NCI-H1092 treated with DMSO at 0.1 percent for 48 hours (cell line): ENCODE results near the gene PRDX2.

Experiments
- DNase-seq: peaks from one replicate; lab custom pipeline; 2025; lab: John Stamatoyannopoulos, UW

PRDX2 gene

DNA sequence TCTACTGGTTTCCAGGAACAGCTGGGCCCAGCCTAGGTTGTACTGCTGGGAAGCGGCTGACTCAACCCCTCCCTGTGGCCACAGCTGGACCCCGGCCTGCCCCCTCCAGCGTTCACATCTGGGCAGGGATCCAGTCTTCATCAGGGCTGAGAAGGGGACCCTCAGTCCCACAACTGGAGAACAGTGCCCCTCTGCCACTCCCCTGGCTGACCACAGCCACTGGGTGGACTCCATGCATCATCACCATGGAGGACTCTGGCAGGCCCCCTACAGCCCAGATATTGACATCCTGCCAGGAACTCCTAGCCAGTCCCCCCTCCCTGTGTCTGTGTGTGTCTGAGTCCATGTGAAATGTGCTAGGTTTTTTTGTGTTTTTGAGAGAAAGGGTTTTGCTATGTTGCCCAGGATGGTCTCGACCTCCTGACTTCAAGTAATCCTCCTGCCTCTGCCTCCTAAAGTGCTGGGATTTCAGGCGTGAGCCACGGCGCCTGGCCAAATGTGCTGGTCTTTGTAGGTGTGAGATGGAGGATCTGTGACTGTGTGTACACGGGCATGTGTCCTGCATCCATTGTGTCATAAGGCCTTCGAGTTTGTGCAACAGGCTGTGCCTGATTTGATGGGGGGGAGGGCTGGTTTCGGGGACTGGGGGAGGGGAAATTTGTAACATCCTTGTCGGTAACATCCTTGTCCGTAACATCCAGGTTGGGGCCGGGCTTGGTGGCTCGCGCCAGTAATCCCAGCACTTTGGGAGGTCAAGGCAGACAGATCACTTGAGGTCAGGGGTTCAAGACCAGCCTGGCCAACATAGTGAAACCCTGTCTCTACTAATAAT, 22.2 kb downstream of the PRDX2 start:
- DNase-seq: peak; percentile 58

DNA sequence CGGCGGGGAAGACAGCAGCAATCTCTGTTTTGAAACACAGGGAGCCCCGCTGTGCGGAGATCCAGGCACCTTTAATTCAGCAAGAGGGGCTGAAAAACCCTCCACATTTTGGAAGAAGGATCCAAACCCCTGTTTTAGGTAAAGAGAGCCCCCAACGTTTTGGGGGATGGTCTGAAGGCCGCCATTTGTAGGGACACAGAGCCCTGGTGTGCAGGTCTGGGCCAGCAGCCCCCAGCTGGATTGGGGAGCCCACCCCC, 22.8 kb downstream of the PRDX2 start:
- no peak for DNase-seq

DNA sequence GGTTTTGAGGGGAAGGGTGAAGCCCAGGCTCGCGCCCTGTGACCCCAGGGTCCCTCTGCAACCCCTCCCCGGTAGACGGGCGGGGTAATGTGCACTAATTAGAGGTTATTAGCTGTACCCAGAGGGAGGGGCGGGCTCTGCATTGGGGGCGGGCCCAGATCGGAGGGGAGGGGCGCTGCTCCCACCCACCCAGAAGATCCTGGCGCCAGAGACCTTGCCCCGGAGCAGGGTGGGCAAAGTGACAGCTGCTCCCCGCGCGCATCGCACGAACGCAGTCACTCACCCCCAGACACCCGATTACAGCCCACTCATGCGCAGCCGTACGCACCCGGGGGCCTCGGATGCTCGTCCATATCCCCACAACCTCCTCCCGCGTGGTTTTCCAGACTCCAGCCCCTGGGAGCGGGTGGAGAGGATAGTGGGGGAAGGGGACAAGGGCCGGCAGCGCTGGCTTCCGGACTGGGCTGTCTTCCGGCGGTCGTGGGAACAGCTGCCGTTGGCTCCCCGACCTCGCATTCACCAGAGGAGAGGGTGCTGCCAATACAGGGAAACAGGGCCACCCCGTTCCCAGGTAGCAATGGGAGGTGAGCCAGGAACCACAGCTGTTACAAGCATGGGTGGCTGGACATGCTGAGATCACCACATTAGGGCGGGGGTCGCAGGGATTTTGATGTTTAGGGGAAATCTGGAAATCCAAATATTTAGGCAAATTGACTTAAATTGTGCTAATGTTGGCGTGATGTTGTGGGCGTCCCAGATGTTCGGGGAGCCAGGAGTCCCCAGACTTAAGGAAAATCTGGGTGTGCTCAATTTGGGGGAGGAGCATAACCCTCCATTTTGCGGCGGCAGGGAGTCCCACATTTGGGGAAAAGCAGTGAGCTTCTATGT, 23.3 kb downstream of the PRDX2 start:
- DNase-seq: peak; percentile 80

DNA sequence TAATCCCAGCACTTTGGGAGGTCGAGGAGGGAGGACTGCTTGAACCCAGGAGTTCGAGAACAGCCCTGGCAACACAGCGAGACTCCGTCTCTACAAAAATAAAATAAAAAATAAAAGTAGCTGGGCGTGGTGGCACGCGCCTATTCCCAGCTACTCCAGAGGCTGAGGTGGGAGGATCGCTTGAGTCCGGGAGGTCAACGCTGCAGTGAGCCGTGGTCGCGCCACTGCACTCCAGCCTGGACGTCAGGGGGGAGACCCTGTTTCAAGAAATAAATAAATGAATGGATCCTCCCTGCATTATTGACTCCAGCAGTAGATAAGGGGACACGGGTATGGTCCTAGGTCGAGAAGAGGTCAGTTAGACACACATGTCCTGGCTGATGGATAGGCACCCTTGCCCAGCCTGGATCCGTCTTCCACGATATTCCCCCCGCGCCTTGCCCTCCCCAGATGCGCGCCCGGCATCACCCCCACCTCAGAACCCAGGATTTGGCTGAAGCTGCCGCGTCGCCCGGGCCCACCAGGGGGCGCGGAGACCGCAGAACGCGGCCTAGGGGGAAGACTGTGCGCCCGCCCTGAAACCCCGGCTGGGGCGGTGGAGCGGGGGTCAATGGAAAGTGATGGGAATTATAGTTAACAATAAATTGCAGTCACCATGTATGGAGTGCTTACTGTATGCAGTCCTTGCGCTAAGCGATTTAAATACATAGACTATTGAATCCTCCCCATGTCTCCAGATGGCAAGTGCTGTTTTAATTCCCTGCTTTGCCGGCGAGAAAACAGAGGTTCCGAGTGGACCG, 24.2 kb downstream of the PRDX2 start:
- DNase-seq: peak; percentile 84

DNA sequence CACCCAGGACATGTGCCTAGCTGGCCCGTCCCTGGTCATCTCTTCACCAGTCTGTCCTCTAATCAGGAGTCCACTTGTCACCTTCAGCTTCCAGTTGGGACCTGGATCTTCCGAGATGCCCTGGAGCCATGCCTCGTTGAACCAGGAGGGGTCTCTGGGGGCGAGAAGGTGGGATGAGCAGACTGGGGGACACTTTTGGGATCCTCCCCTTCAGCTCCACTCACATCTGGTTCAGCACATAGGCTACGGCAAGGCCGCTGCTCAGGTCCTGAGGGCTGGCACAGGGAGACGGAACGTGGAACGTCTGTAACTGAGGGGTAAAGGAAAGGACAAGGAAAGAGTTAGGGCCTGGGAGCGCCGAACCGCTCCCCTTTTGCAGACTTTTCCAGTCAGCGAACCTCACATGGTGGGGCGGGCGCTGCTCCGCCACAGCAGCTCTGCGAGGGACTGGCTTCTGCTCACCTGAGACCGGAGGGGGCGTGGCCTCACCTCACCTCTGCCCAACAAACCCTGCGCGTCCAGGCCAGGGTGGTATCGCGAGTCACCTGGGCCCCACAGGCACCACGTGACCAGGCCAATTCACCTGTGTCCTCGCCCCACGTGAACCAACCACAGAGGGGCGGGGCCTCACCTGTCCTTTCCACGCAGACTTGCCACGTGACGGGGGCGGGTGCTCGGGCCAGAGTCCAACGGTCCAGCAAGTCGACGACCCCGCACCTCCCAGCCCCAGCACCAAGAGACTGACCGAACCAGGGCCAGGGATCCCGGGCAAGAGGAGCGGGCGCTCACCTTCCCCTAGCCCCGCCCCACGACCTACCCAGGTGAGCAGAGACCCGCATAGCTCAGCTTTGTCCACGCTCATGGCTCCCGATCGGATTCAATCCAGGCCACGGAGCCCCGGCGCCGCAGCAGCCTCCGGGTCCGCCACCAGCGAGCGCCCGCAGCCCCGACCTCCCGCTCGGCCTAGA, 26.7 kb downstream of the PRDX2 start, which contains the start of gene HOOK2:
TSS of gene HOOK2 (minus strand) at position 965 of the 968 bp plus-strand sequence. CDS start at position 862, 103 bp downstream.
- DNase-seq: no peak

DNA sequence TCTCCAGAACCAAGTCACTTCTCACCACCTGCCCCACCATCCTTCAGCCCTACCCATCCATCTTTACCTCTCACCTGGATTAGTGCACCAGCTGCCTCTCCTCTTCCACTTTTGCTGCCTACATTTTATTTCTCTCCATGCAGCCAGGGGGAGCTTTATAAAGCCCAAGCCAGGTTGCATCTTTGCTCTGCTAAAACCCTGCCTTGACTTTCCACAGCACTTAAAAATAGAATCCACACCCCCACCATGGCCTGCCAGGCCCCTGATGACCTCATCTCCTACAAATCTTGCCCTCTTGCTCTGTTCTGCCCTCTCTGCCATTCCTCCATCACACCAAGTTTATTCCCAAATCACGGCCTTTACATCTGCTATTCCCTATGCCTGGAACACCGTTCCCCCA, 28.0 kb downstream of the PRDX2 start:
- no peak for DNase-seq

DNA sequence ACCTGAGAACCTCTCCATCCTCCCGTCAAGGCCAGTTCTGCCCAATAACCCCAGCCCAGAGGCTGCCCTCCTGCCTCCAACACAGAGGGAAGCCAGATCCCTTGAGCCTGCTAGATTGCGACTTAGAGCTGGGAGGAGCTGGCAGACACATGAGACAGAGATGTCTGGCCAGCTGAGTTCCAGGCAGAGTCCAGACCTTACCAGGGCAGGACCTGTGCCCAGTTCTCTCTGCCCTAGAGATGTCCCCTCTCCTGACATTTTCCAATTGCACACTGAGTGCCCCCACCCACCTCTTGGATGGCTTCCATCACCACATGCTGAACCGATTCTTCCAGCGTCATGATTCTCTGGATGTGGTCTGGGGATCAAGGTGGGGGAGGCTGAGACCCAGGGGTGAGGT, 29.3 kb downstream of the PRDX2 start:
- DNase-seq: no peak

DNA sequence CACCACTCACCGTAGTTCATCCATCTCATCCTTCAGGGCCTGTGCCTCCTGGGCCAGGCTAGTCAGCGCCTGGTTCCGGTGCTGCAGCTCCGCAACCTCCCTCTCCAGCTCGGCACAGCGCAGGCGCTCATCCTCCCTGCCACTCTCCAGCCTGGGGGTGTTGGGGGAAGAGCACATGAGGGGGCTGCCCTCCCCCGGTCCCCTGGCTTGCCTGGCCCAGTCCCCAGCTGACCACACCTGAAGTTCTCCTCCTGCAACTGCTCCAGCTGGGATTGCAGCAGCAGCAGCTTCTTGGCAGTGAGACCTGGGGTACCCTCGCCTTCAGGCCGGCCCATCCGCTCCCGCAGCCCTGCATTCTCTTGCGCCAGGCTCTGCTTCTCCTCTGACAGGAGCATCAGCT, 30.7 kb downstream of the PRDX2 start:
- DNase-seq: no peak

DNA sequence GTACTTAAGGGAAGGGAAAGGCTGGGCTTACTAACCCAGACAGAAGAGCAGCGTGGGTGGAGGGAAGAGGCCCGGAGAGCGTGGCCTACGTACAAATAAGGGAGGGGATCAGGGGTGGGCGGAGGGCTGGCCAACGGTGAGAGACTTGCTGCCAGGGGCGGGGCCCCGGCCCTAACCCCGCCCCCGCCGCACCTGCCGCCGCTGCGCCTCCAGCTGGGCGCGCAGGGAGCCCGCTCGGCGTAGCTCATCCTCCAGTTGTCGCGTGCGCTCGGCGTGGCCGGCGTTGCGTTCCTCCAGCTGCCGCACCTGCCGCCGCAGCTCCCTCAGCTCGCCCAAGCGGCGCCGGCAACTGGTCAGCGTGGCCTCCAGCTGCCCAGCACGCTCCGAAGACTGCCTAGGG, 31.9 kb downstream of the PRDX2 start:
- DNase-seq: peak; percentile 27

DNA sequence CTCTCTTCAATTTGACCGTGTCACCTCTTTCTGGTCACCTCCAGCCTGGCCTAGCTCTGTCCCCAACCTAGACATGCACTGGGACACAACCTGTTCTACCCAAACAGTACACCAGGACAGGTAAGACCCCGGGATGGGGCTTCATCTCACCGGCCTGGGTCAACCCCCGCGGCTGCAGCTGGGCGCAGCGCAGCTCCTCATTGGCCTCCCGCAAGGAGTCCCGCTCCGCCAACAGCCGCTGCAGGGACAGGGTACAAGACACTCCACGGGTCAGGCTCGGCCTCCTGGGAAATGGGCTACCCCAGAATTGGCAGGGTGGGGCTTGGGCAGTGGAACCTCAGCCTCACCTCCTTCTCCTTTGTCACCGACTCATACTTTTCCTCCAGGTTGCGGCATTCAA, 33.9 kb downstream of the PRDX2 start:
- DNase-seq: no peak

DNA sequence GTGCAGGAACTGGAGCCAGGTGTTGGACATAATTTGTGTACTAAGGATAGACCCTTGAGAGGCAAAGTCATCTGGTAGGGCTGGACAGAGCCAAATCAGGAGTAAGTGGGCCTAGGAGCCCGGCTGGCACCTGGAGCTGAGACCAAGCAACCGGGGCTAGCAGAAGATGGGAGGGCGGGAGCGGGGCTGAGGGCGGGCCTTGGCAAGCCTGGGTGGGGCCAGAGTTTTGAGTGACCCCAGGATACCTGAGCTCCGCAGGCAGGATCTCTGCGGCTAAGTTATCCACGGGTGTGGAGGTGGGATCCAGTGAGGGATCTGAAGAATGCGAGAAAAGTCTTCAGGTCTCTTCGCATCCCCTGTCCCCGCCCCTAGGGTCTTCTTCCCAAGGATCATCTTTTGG, 34.5 kb downstream of the PRDX2 start:
- DNase-seq: no peak

DNA sequence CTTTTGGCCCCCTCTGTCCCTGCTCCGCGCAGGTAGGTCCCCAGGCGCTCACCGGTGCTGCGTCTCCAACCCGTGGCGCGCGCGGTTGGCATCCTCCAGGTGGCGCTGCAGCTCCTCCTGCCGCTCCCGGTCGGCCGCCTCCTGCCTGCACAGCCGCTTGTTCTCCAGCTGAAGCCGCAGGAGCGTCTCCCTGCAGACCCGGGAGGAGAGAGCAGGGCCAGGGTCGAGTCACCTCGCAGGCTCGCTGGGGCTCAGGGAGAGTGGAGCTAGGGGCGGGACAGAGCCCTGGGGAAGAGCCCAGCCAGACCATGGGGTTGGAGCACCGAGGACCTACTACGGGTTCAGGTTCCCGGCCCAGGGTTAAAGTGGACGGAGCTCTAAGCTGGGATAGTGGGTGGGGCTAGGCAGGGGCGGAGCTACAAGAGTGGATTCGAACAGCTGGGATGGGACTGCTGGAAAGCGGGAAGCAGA, 35.5 kb downstream of the PRDX2 start:
- peak; percentile 22 for DNase-seq

DNA sequence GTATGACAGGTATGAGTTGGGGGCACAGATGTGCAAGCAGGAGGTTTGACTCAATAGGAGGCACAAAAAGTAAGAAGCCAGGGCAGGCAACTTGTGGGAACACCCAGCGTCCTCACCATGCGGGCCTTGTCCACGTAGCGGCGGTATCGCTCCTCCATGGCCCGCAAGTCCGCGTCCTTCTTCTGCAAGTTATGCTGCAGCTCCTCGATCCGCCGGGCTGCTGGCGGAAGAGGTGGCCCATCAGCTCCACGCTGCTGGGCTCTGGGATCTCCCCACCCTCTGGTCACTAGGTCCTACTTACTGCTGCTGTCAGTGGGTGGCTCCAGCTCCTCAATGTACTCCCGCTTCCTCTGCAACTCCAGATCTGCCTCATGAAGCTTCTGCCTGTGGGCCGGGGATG, 36.9 kb downstream of the PRDX2 start:
- no peak for DNase-seq

DNA sequence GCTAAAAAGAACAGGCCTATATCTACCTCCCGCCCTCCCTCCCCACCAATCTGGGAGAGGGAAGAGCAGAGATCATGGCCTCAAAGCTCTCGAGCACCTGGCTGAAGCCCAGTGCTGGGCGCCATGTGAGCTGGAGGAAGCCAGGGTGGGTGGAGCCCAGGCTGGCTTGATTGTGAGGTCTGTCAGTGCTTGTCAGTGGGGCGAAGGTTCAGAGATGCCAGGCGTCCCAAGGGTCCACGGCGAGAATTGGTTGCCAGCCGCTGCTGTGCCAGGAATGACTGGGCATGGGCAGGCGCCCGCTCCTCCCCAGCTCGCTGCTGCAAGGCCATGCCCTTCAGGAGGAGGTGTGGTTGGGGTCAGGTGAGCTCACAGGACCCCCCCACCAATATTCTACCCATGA, 38.5 kb downstream of the PRDX2 start:
- DNase-seq: no peak

DNA sequence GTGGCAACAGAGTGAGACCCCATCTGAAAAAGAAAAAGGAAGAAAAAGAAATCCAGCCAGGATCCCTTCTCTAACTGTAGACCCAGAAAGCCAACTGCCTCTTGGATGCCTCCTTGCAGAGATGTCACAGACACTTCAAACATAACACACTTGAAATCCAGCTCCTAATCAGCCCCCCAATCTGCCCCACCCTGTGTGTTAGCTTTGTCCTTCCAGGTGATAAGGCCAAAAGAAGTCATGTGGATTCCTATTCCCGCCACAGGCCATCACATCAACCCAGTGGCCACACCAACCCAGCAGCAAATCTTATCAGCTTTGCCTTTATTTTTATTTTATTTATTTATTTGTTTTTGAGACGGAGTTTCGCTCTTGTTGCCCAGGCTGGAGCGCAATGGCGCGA, 41.9 kb downstream of the PRDX2 start:
- no peak for DNase-seq

DNA sequence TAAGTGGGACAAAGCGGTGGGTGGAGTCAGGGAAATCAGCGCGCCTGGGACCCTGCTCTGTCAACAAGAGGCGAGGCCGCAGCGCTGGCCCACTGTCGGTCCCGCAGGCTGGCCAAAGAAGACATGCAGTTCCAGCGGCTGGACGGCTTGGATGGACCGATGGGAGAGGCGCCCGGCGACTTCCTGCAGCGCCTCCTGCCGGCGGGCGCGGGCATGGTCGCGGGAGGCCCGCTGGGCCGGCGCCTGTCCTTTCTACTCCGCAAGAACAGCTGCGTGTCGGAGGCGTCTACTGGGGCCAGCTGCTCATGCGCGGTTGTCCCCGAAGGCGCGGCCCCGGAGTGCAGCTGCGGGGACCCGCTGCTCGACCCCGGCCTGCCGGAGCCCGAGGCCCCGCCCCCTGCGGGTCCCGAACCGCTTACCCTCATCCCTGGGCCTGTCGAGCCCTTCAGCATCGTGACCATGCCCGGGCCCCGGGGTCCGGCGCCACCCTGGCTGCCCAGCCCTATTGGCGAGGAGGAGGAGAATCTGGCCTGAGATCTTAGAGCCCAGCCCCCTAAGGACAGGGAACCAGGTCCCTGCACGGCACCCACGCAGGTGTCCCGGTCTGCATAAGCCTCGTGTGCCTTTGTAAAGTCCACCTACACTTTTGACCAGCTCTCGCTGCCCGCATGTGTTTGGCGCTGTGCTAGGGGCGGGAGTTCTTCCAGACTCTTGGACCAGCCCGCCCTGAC, 43.9 kb downstream of the PRDX2 start:
- DNase-seq: peak; percentile 69

DNA sequence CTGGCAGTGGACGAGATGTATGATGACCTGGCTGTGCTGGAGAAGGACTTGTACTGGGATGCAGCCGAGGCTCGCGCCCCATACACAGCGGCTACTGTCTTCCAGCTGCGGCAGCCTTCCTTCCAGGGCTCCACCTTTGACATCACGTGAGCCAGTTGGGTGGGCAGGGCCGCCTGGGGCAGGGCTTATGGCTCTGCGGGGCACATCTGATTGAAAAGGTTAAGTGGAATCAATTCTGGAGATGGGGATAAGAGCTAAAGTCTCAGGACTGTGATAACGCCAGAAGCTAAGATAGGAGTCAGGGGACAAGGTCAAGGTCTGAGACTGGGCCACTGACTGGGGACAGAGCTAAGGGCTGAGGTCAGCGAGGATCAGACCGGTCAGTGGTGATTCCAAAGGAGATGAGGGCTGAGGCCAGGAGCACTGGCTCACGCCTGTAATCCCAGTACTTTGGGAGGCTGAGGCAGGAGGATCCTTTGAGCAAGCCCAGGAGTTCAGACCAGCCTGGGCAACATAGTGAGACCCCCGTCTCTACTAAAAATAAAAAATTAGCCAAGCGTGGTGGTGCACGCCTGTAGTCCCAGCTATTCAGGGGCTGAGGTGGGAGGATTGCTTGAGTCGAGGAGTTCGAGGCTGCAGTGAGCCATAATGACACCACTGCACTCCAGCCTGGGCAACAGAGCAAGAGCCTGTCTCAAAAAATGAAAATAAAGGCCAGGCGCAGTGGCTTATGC, 45.3 kb downstream of the PRDX2 start:
- no peak for DNase-seq

DNA sequence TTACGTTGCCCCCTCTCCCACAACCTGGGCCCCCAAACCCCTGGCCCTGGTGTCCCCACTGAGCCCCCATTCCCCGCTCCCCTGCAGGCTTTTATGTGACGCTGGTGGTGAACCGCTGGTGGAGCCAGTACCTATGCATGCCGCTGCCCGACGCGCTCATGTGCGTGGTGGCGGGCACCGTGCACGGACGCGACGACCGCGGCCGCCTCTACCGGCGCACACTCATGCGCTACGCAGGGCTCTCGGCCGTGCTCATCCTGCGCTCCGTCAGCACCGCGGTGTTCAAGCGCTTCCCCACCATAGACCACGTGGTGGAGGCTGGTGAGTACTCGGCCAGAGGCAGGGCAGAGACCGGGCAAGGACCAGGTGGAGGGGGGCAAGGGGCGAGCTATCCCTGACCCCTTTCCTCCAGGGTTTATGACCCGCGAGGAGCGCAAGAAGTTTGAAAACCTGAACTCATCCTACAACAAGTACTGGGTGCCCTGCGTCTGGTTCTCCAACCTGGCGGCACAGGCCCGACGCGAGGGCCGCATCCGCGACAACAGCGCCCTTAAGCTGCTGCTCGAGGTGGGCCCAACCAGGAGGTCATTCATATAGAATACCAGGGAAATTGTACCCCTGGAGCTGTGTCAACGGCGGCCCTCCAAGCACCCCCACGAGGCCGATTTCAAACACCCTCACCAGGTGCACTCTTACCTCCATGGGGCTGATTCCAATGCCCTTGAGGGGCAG, 47.0 kb downstream of the PRDX2 start:
- no peak for DNase-seq
